ENCODE data around the gene DAPK3.

DNA sequence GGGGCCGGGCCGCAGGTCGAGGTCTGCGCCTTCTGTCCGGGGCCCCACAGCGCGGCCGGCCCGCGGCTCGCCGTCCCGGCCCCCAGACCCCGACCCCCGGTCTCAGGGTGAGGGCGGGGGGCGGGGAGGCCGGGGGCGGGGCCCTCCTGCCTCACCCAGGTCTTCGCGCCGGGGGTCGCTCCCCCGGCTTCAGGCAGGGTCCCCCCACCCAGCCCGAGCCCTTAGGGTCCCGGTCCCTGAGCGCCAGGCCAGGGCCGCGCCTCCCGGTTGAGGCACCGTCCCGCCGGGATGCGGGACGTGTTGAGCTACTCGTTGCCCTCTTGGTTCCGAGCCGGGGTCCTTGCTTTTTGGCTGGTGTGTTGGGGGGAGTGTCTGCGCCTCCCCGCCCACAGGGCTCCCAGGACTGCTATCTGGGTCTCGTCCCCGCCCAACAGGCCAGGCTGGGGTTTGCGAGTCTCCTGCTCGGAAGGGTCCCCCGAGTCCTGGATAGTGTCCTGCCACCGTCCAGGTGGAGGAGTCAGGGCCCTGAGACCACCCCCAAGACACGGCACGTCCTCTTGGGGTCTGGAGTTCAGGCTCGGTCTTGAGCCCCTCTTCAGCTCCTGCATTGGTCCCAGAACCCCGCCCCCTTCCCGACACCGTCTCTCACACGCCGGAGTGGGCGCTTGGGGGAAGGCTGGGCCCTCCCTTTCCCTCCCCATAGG, 37.1 kb upstream of the DAPK3 start:
- TF ChIP-seq, protein P1, sequence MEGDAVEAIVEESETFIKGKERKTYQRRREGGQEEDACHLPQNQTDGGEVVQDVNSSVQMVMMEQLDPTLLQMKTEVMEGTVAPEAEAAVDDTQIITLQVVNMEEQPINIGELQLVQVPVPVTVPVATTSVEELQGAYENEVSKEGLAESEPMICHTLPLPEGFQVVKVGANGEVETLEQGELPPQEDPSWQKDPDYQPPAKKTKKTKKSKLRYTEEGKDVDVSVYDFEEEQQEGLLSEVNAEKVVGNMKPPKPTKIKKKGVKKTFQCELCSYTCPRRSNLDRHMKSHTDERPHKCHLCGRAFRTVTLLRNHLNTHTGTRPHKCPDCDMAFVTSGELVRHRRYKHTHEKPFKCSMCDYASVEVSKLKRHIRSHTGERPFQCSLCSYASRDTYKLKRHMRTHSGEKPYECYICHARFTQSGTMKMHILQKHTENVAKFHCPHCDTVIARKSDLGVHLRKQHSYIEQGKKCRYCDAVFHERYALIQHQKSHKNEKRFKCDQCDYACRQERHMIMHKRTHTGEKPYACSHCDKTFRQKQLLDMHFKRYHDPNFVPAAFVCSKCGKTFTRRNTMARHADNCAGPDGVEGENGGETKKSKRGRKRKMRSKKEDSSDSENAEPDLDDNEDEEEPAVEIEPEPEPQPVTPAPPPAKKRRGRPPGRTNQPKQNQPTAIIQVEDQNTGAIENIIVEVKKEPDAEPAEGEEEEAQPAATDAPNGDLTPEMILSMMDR (IDR thresholded peaks at IDR 0.05): no peak
- TF ChIP-seq POLR2A (IDR thresholded peaks at IDR 0.05): no peak
